ENCODE results near the gene PHAF1. TPM values are rescaled to one million over a fixed set of nuclear protein-coding genes. Genes with fewer than 3 reads are reported as not detected.

Gene PHAF1
- total and polyA plus RNA-seq, 2 of the 13 experiments (the other 11 are each of a cell fraction or from before 2014, with no cell fraction given) = 48.3 to 174 TPM

DNA sequence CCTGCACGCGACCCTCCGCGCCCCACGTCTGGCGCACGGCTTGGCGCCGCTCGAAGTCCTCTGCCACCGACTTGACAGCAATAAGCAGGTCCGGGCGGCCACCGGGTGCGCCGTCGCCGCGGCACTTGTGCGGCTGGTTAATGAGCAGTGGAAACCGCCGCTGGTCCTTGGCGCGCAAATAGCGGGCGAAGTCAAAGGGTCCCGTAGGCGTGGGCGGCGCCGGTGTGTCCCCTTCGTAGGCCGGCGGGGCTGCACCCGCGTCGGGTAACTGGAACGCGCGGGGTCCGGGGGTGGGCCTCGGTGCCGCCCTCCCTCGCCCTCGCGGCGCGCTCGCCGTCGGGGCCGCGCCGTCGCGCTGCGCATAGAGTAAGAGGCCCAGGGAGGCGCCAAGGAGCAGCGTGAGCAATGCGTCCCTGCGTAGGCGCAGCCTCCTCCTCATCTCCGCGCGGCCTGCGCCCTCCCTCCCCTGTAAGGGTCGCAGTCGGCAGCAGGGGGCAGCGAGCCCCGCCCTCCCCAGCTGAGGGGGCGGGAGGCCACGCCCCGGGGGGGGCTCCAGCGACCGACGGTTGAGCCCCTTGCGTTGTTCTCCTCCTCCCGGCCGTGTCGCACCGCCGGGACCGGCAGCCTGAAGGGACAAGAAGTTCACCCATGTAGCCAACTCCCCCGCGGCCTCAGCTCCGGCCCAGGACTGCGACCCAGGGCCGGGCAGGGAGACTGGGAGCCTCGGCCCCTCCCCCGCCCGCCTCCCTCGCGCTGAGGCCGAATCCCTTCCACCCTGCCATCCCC, 40.5 kb downstream of the PHAF1 start (continued):
- TF ChIP-seq, protein P1, sequence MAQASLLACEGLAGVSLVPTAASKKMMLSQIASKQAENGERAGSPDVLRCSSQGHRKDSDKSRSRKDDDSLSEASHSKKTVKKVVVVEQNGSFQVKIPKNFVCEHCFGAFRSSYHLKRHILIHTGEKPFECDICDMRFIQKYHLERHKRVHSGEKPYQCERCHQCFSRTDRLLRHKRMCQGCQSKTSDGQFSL (CRISPR knock-in tag; IDR thresholded peaks at IDR 0.05) = peak; percentile 78
- TF ChIP-seq TCF12 (IDR thresholded peaks at IDR 0.05) (no peak), TCF12 (CRISPR knock-in tag; IDR thresholded peaks at IDR 0.05) (0 out of 2 replicates have a peak, but pooled peaks have one; percentile 41), ZNF557 (CRISPR knock-in tag; IDR thresholded peaks at IDR 0.05) (no peak), ZNF333 (CRISPR knock-in tag; IDR thresholded peaks at IDR 0.05; ENCODE audit: borderline replicate concordance) (no peak), HOXA7 (CRISPR knock-in tag; IDR thresholded peaks at IDR 0.05) (no peak), ZEB1 (IDR thresholded peaks at IDR 0.05; ENCODE audit: insufficient replicate concordance, low read depth) (no peak), ZSCAN25 (CRISPR knock-in tag; IDR thresholded peaks at IDR 0.05) (no peak), ZNF7 (CRISPR knock-in tag; IDR thresholded peaks at IDR 0.05) (0 out of 2 replicates have a peak, but pooled peaks have one; percentile 2), PAF1 (CRISPR knock-in tag; IDR thresholded peaks at IDR 0.05) (peak; percentile 62; the same call in 1 of the 2 replicates), ZNF569 (CRISPR knock-in tag; IDR thresholded peaks at IDR 0.05; ENCODE audit: borderline replicate concordance) (no peak), CCDC6 (CRISPR knock-in tag; IDR thresholded peaks at IDR 0.05) (no peak), ZBTB21 (CRISPR knock-in tag; IDR thresholded peaks at IDR 0.05) (no peak), PTBP1 (IDR thresholded peaks at IDR 0.05; ENCODE audit: low read depth, low read length, poor library complexity, severe bottlenecking) (peak; percentile 33), NCOA5 (CRISPR knock-in tag; IDR thresholded peaks at IDR 0.05) (peak; percentile 78; the same call in 1 of the 2 replicates), HIVEP1 (CRISPR knock-in tag; IDR thresholded peaks at IDR 0.05) (peak; percentile 67), RFX1 (IDR thresholded peaks at IDR 0.05) (no peak), TRIM24 (CRISPR knock-in tag; IDR thresholded peaks at IDR 0.05) (no peak)
- TF ChIP-seq, protein P2, sequence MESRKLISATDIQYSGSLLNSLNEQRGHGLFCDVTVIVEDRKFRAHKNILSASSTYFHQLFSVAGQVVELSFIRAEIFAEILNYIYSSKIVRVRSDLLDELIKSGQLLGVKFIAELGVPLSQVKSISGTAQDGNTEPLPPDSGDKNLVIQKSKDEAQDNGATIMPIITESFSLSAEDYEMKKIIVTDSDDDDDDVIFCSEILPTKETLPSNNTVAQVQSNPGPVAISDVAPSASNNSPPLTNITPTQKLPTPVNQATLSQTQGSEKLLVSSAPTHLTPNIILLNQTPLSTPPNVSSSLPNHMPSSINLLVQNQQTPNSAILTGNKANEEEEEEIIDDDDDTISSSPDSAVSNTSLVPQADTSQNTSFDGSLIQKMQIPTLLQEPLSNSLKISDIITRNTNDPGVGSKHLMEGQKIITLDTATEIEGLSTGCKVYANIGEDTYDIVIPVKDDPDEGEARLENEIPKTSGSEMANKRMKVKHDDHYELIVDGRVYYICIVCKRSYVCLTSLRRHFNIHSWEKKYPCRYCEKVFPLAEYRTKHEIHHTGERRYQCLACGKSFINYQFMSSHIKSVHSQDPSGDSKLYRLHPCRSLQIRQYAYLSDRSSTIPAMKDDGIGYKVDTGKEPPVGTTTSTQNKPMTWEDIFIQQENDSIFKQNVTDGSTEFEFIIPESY (CRISPR knock-in tag; IDR thresholded peaks at IDR 0.05) = peak; percentile 87
- TF ChIP-seq, protein P3, sequence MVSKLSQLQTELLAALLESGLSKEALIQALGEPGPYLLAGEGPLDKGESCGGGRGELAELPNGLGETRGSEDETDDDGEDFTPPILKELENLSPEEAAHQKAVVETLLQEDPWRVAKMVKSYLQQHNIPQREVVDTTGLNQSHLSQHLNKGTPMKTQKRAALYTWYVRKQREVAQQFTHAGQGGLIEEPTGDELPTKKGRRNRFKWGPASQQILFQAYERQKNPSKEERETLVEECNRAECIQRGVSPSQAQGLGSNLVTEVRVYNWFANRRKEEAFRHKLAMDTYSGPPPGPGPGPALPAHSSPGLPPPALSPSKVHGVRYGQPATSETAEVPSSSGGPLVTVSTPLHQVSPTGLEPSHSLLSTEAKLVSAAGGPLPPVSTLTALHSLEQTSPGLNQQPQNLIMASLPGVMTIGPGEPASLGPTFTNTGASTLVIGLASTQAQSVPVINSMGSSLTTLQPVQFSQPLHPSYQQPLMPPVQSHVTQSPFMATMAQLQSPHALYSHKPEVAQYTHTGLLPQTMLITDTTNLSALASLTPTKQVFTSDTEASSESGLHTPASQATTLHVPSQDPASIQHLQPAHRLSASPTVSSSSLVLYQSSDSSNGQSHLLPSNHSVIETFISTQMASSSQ (IDR thresholded peaks at IDR 0.05; ENCODE audit: low read depth) = no peak
- TF ChIP-seq, protein P3 (CRISPR knock-in tag; IDR thresholded peaks at IDR 0.05; ENCODE audit: borderline replicate concordance) = 0 out of 2 replicates have a peak, but pooled peaks have one; percentile 16
- TF ChIP-seq, protein P4, sequence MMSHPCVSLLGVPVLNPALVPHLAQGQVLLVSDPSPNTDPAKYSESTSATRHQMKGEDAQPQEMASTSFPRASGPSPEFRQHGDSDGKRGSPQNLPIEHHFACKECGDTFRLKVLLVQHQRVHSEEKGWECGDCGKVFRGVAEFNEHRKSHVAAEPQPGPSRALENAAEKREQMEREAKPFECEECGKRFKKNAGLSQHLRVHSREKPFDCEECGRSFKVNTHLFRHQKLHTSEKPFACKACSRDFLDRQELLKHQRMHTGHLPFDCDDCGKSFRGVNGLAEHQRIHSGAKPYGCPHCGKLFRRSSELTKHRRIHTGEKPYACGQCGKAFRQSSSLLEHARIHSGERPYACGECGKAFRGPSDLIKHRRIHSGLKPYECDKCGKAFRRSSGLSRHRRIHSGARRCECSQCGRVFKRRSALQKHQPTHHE (CRISPR knock-in tag; IDR thresholded peaks at IDR 0.05; ENCODE audit: borderline replicate concordance) = 0 out of 2 replicates have a peak, but pooled peaks have one; percentile 71

Measured in HepG2 (cell line).